ENCODE measurements around the gene CIART.
"Not testable (repeated sequence)": the region's sequence is repeated elsewhere in the genome, so short reads cannot be mapped to it uniquely, and the experiment has no call there.

DNA sequence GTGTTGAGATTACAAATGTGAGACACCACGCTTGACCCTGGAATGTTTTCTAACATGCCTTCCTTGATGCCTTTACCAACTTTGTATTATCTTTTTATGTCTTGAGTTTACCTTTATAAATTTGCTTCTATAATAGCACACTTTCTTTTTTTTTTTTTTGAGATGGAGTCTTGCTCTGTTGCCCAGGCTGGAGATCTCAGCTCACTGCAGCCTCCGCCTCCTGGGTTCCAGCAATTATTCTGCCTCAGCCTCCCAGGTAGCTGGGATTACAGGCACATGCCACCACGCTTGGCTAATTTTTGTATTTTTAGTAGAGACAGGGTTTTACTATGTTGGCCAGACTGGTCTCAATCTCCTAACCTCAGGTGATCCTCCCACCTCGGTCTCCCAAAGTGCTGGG lies 32.3 kb downstream of the CIART start:
- TF ChIP-seq, protein P1, sequence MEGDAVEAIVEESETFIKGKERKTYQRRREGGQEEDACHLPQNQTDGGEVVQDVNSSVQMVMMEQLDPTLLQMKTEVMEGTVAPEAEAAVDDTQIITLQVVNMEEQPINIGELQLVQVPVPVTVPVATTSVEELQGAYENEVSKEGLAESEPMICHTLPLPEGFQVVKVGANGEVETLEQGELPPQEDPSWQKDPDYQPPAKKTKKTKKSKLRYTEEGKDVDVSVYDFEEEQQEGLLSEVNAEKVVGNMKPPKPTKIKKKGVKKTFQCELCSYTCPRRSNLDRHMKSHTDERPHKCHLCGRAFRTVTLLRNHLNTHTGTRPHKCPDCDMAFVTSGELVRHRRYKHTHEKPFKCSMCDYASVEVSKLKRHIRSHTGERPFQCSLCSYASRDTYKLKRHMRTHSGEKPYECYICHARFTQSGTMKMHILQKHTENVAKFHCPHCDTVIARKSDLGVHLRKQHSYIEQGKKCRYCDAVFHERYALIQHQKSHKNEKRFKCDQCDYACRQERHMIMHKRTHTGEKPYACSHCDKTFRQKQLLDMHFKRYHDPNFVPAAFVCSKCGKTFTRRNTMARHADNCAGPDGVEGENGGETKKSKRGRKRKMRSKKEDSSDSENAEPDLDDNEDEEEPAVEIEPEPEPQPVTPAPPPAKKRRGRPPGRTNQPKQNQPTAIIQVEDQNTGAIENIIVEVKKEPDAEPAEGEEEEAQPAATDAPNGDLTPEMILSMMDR (IDR thresholded peaks at IDR 0.05), result not testable (repeated sequence)
- TF ChIP-seq, protein P2, sequence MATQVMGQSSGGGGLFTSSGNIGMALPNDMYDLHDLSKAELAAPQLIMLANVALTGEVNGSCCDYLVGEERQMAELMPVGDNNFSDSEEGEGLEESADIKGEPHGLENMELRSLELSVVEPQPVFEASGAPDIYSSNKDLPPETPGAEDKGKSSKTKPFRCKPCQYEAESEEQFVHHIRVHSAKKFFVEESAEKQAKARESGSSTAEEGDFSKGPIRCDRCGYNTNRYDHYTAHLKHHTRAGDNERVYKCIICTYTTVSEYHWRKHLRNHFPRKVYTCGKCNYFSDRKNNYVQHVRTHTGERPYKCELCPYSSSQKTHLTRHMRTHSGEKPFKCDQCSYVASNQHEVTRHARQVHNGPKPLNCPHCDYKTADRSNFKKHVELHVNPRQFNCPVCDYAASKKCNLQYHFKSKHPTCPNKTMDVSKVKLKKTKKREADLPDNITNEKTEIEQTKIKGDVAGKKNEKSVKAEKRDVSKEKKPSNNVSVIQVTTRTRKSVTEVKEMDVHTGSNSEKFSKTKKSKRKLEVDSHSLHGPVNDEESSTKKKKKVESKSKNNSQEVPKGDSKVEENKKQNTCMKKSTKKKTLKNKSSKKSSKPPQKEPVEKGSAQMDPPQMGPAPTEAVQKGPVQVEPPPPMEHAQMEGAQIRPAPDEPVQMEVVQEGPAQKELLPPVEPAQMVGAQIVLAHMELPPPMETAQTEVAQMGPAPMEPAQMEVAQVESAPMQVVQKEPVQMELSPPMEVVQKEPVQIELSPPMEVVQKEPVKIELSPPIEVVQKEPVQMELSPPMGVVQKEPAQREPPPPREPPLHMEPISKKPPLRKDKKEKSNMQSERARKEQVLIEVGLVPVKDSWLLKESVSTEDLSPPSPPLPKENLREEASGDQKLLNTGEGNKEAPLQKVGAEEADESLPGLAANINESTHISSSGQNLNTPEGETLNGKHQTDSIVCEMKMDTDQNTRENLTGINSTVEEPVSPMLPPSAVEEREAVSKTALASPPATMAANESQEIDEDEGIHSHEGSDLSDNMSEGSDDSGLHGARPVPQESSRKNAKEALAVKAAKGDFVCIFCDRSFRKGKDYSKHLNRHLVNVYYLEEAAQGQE (IDR thresholded peaks at IDR 0.05; ENCODE audit: insufficient read depth in 1 of 2, low read depth in 2 of 2, low read length in 1 of 2), result not testable (repeated sequence)

Measured in Panc1 (cell line).